Left ventricle myocardium inferior (tissue), 1 donor: ENCODE data around the gene USH2A. TPM values are rescaled to one million over a fixed set of nuclear protein-coding genes. Genes with fewer than 3 reads are reported as not detected.

Source experiments
- DNase-seq: peaks from one replicate; pipeline ENCODE4 v3.0.0-alpha.2; 2020
- H3K27ac ChIP-seq: fragments of 200-600 bp; replicated peaks from 2 replicates; pipeline ENCODE4 v1.8.0; 2021
- H3K27me3 ChIP-seq: fragments of 200-600 bp; 2 replicates; pipeline ENCODE4 v1.8.0; 2021; ENCODE audit warnings: low read depth
- H3K36me3 ChIP-seq: fragments of 200-600 bp; 2 replicates; pipeline ENCODE4 v1.8.0; 2021
- H3K4me1 ChIP-seq: fragments of 200-600 bp; 2 replicates; pipeline ENCODE4 v1.8.0; 2021
- H3K4me3 ChIP-seq: fragments of 200-600 bp; 2 replicates; pipeline ENCODE4 v1.8.0; 2021; ENCODE audit warnings: mild to moderate bottlenecking, moderate library complexity
- H3K9me3 ChIP-seq: fragments of 200-600 bp; replicated peaks from 2 replicates; pipeline ENCODE4 v1.8.0; 2021
- CTCF ChIP-seq: fragments of 200-600 bp; IDR thresholded peaks from 2 replicates; pipeline ENCODE4 v1.8.0; 2021; ENCODE audit warnings: antibody characterized with exemption, mild to moderate bottlenecking, borderline replicate concordance
- intact Hi-C: fragments of 100-400 bp; cut with micrococcal nuclease; formaldehyde crosslinking; loops from one replicate; pipeline ENCODE4 v1.11.0; 2022
- total RNA-seq: library from RNA; stranded (reverse); fragmentation: NEBNext Ultra II Directional; extraction: Animal tissue kit (Norgen Biotek cat#: 25700); gene quantifications from one replicate; pipeline ENCODE4 v1.2.1, GENCODE V29; 2021
- donor health status: DM: no; HTN: yes; CAD: no; lungs with severe emphysema.

Gene USH2A
- total RNA-seq, 1 donor from 2014 or later = 3.6 TPM

- no peaks in the 10 kb centered on the region for H3K9me3 ChIP-seq
- no peak overlapping the region for H3K4me3 ChIP-seq
- H3K4me1 ChIP-seq = no peaks in the 10 kb centered on the region
- intact Hi-C loops = no loop called here
- DNase-seq = no peak
- TF ChIP-seq CTCF = no peak
- H3K27ac ChIP-seq = no peak overlapping the region
- H3K27me3 ChIP-seq = no peaks in the 10 kb centered on the region
- H3K36me3 ChIP-seq = no peaks in the 10 kb centered on the region
These were observed 523.3 kb downstream of the USH2A start for GRCh38 chr1:215899901-215900300.

GRCh38 chr1:215895893-215896292 lies 527.4 kb downstream of the USH2A start:
- H3K9me3 ChIP-seq = no peaks in the 10 kb centered on the region
- H3K27me3 ChIP-seq = no peaks in the 10 kb centered on the region
- intact Hi-C loops = no loop called here
- no peak overlapping the region for H3K4me3 ChIP-seq
- no peak for TF ChIP-seq CTCF
- no peak for DNase-seq
- H3K4me1 ChIP-seq = no peaks in the 10 kb centered on the region
- H3K27ac ChIP-seq = no peak overlapping the region
- no peaks in the 10 kb centered on the region for H3K36me3 ChIP-seq

GRCh38 chr1:215895276-215895675 lies 528.0 kb downstream of the USH2A start:
- H3K4me3 ChIP-seq = no peak overlapping the region
- no peaks in the 10 kb centered on the region for H3K36me3 ChIP-seq
- intact Hi-C loops = no loop called here
- no peak for DNase-seq
- H3K9me3 ChIP-seq = no peaks in the 10 kb centered on the region
- H3K27ac ChIP-seq = no peak overlapping the region
- no peak for TF ChIP-seq CTCF
- H3K4me1 ChIP-seq = no peaks in the 10 kb centered on the region
- H3K27me3 ChIP-seq = no peaks in the 10 kb centered on the region

GRCh38 chr1:215894617-215895016 lies 528.6 kb downstream of the USH2A start:
- Histone ChIP-seq H3K4me1 (no peaks in the 10 kb centered on the region), H3K4me3 (no peak overlapping the region), H3K36me3 (no peaks in the 10 kb centered on the region), H3K27me3 (no peaks in the 10 kb centered on the region), H3K9me3 (no peaks in the 10 kb centered on the region), H3K27ac (no peak overlapping the region)
- TF ChIP-seq CTCF = no peak
- intact Hi-C loops = no loop called here
- no peak for DNase-seq

- H3K4me3 ChIP-seq = no peak overlapping the region
- no peaks in the 10 kb centered on the region for H3K36me3 ChIP-seq
- no peak for TF ChIP-seq CTCF
- H3K27ac ChIP-seq = no peak overlapping the region
- no peak for DNase-seq
- intact Hi-C loops = no loop called here
- no peaks in the 10 kb centered on the region for H3K27me3 ChIP-seq
- no peaks in the 10 kb centered on the region for H3K4me1 ChIP-seq
- no peaks in the 10 kb centered on the region for H3K9me3 ChIP-seq
These were observed 531.8 kb downstream of the USH2A start for GRCh38 chr1:215891266-215892057.
